HCT116 (cell line): ENCODE measurements around the gene NME1.

Experiments
- CBX3 ChIP-seq: IDR thresholded peaks from 2 replicates; pipeline ENCODE4 v1.6.1; 2012; ENCODE audit warnings: low read depth
- CEBPB ChIP-seq: IDR thresholded peaks from 2 replicates; pipeline ENCODE4 v1.6.1; 2012; ENCODE audit warnings: low read depth
- CTCF ChIP-seq, 3 experiments: fragments of 200-600 bp in 1 of 3; sonication (generic) in 1 of 3; IDR thresholded peaks in 2 of 3; conservative IDR thresholded peaks in 1 of 3; 2 replicates each; pipeline ENCODE4 v1.5.1; 2012 to 2017; ENCODE audit warnings: low read depth in 2 of 3, low read length in 2 of 3, antibody characterized with exemption in 1 of 3, borderline replicate concordance in 1 of 3, control low read depth in 1 of 3, mild to moderate bottlenecking in 1 of 3, mixed read lengths in 1 of 3, mixed run types in 1 of 3, moderate library complexity in 1 of 3; ENCODE audit not compliant: insufficient read depth in 1 of 3
- EZH2 ChIP-seq: fragments of 200-600 bp; sonication (generic); IDR thresholded peaks from 2 replicates; pipeline ENCODE4 v1.6.1; 2017; ENCODE audit warnings: antibody characterized with exemption, mixed run types
- EZH2phosphoT487 ChIP-seq: fragments of 200-600 bp; IDR thresholded peaks from 2 replicates; pipeline ENCODE4 v1.6.1; 2018; ENCODE audit warnings: antibody characterized with exemption, borderline replicate concordance
- FOSL1 ChIP-seq: IDR thresholded peaks from 2 replicates; pipeline ENCODE4 v1.6.1; 2012; ENCODE audit warnings: low read depth
- POLR2A ChIP-seq: IDR thresholded peaks from 2 replicates; pipeline ENCODE4 v1.7.0; 2011; ENCODE audit warnings: borderline replicate concordance; ENCODE audit not compliant: insufficient read depth, insufficient read length; ENCODE audit errors: extremely low read depth
- POLR2AphosphoS5 ChIP-seq: IDR thresholded peaks from 2 replicates; pipeline ENCODE4 v1.6.1; 2011; ENCODE audit warnings: mild to moderate bottlenecking, low read depth, low read length, moderate library complexity
- REST ChIP-seq: IDR thresholded peaks from 2 replicates; pipeline ENCODE4 v1.6.1; 2012; ENCODE audit warnings: low read depth
- SIN3A ChIP-seq: IDR thresholded peaks from 2 replicates; pipeline ENCODE4 v1.6.1; 2012; ENCODE audit warnings: low read depth
- TCF7L2 ChIP-seq: IDR thresholded peaks from 2 replicates; pipeline ENCODE4 v1.7.0; 2011; ENCODE audit warnings: borderline replicate concordance, inconsistent platforms; ENCODE audit not compliant: insufficient read depth, insufficient read length; ENCODE audit errors: extremely low read depth
- ZNF274 ChIP-seq: fragments of 200-500 bp; sonication (Bioruptor generic); IDR thresholded peaks from 2 replicates; pipeline ENCODE4 v1.6.1; 2014; ENCODE audit warnings: mild to moderate bottlenecking, low read depth, low read length, inconsistent platforms

- no peak for TF ChIP-seq CEBPB
- TF ChIP-seq CTCF (IDR thresholded peaks at IDR 0.05 in 2 of 3, conservative IDR thresholded peaks at IDR 0.05 in 1 of 3; ENCODE audit: borderline replicate concordance in 1 of 3, insufficient read depth in 1 of 3, low read depth in 2 of 3, low read length in 2 of 3): no peak
- TF ChIP-seq ZNF274: no peak
- no peak for TF ChIP-seq REST
- no peak for TF ChIP-seq POLR2A
- no peak for TF ChIP-seq EZH2phosphoT487
- no peak for TF ChIP-seq SIN3A
- no peak for TF ChIP-seq CBX3
- no peak for TF ChIP-seq EZH2
- TF ChIP-seq POLR2AphosphoS5: no peak
- no peak for TF ChIP-seq FOSL1
- no peak for TF ChIP-seq TCF7L2
Observed at GRCh38 chr17:51128076-51128475, 25.3 kb upstream of the NME1 start.
